ENCODE results near the gene DMXL2.

The DMXL2 gene

DNA sequence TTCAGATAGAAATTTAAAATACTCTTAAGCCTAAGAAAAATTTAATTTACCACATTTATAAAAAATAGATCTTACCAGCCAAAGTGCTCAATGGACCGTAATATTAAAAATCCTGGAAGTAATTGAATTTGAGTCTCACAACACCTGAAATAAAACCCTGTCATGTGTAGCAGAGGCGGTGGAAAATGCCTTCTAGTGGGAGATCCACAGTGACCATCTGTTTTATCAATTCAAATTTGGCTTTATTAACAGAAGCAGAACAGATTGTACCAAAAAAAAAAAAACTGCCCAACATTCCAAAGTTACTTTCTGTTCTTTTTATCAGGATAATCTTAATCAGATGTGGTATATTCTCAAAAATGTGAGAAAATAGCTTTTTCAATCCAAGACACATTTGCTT lies 71.7 kb downstream of the DMXL2 start:
- Histone ChIP-seq H2AFZ (ENCODE audit: low read depth, low read length) (no peak overlapping the region), H3K9ac (ENCODE audit: low read length) (no peak overlapping the region), H3K23ac (ENCODE audit: low read length in 2 of 2) (no peak overlapping the region), H2BK5ac (ENCODE audit: low read depth, low read length, poor library complexity, severe bottlenecking) (no peak overlapping the region), H3K4me2 (ENCODE audit: low read length, poor library complexity, severe bottlenecking) (no peak overlapping the region), H4K8ac (ENCODE audit: low read length) (no peak overlapping the region), H2AK5ac (ENCODE audit: low read length, severe bottlenecking) (no peak overlapping the region), H2BK12ac (ENCODE audit: low read length in 2 of 2) (no peak overlapping the region), H3K4me1 (ENCODE audit: control insufficient read depth, insufficient read depth, low read depth, low read length) (peaks cover 1% of the 10 kb centered on the region), H2BK120ac (ENCODE audit: low read depth, low read length) (no peak overlapping the region), H4K91ac (ENCODE audit: low read length) (no peak overlapping the region), H3K4me3 (ENCODE audit: insufficient read depth in 1 of 2, low read depth in 1 of 2, low read length in 2 of 2) (no peak overlapping the region), H3K14ac (ENCODE audit: low read length in 2 of 2) (no peak overlapping the region), H2BK15ac (ENCODE audit: low read depth, poor library complexity, severe bottlenecking) (no peak overlapping the region), H3K27me3 (ENCODE audit: control insufficient read depth in 1 of 2, insufficient read depth in 1 of 2, low read length in 2 of 2) (no peaks in the 10 kb centered on the region), H3K79me1 (replicated peaks; ENCODE audit: low read length, poor library complexity, severe bottlenecking) (no peaks in the 10 kb centered on the region), H3K9me3 (ENCODE audit: control insufficient read depth, low read length) (no peaks in the 10 kb centered on the region), H3K18ac (ENCODE audit: low read depth in 1 of 2, low read length in 2 of 2) (no peak overlapping the region), H3K36me3 (ENCODE audit: control insufficient read depth in 1 of 2, insufficient read depth in 2 of 2, low read depth in 1 of 2, low read length in 2 of 2) (no peaks in the 10 kb centered on the region), H3K4ac (ENCODE audit: low read depth in 1 of 2, low read length in 2 of 2) (no peak overlapping the region), H3K27ac (ENCODE audit: low read length, poor library complexity, severe bottlenecking) (no peak overlapping the region)
- DNase-seq: no peak
- 100% methylated on average over 1 of the region's 2 CpGs for WGBS

DNA sequence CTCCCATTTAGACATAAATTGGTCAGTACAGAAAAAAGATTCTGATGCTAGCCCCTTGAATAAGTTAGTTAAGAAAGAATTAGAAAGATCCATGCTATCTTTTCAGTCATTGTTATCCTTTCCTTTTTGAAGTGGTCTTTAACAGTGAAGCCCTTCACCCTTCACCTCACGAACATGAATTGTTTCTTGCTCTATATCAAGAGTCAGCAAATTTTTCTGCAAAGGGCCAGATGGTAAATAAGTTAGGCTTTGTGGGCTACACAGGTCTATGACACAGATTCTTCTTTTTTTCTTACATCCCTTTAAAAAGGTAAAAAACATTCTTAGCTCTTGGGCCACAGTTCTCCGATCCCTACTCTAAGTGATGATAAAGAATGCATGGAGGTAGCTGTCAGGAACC lies 74.9 kb downstream of the DMXL2 start:
- Histone ChIP-seq H2BK15ac (ENCODE audit: low read depth, poor library complexity, severe bottlenecking) (no peak overlapping the region), H2BK120ac (ENCODE audit: low read depth, low read length) (no peak overlapping the region), H2BK12ac (ENCODE audit: low read length in 2 of 2) (no peak overlapping the region), H3K9me3 (ENCODE audit: control insufficient read depth, low read length) (no peaks in the 10 kb centered on the region), H2BK5ac (ENCODE audit: low read depth, low read length, poor library complexity, severe bottlenecking) (no peak overlapping the region), H3K27me3 (ENCODE audit: control insufficient read depth in 1 of 2, insufficient read depth in 1 of 2, low read length in 2 of 2) (no peaks in the 10 kb centered on the region), H3K18ac (ENCODE audit: low read depth in 1 of 2, low read length in 2 of 2) (no peak overlapping the region), H3K4me2 (ENCODE audit: low read length, poor library complexity, severe bottlenecking) (no peak overlapping the region), H3K9ac (ENCODE audit: low read length) (no peak overlapping the region), H3K36me3 (ENCODE audit: control insufficient read depth in 1 of 2, insufficient read depth in 2 of 2, low read depth in 1 of 2, low read length in 2 of 2) (peaks cover 0 to 10% of the 10 kb centered on the region in 2 experiments), H3K4me3 (ENCODE audit: insufficient read depth in 1 of 2, low read depth in 1 of 2, low read length in 2 of 2) (no peak overlapping the region), H3K27ac (ENCODE audit: low read length, poor library complexity, severe bottlenecking) (no peak overlapping the region), H3K14ac (ENCODE audit: low read length in 2 of 2) (no peak overlapping the region), H3K23ac (ENCODE audit: low read length in 2 of 2) (no peak overlapping the region), H3K4me1 (ENCODE audit: control insufficient read depth, insufficient read depth, low read depth, low read length) (no peaks in the 10 kb centered on the region), H2AK5ac (ENCODE audit: low read length, severe bottlenecking) (no peak overlapping the region), H2AFZ (ENCODE audit: low read depth, low read length) (no peak overlapping the region), H3K79me1 (replicated peaks; ENCODE audit: low read length, poor library complexity, severe bottlenecking) (no peaks in the 10 kb centered on the region), H4K8ac (ENCODE audit: low read length) (no peak overlapping the region), H3K4ac (ENCODE audit: low read depth in 1 of 2, low read length in 2 of 2) (no peak overlapping the region), H4K91ac (ENCODE audit: low read length) (no peak overlapping the region)
- no peak for DNase-seq
- WGBS: no CpG with 5 or more reads among the region's 2 CpGs

DNA sequence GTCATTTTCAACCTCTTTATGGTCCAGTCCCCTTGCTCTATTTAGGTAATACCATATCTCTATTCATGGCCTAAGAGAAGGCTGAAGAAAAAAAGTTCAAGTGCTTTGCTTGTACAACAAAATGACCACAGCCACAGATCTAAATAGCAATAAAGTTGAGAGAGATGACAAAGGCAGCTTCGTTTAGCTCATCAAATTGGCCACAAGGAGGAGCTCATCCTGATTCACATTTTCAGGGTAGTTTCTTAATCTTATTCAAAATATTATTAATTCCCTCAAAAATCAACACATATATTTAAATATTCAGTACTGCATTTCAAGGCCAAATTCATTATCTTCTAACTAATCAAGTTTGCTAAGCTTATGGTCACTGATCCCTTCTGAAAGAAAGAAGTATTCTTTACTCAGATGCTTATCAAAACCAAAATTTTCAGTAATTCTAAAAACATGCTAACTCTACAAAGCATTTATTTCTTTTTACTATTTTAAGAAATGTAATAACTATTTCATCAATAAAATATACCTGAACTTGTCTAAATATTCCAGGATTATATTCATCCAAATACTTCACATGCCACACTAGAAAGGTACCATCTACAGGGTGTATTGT lies 85.5 kb downstream of the DMXL2 start:
- WGBS: 17% methylated on average over 1 of the region's 1 CpG

DNA sequence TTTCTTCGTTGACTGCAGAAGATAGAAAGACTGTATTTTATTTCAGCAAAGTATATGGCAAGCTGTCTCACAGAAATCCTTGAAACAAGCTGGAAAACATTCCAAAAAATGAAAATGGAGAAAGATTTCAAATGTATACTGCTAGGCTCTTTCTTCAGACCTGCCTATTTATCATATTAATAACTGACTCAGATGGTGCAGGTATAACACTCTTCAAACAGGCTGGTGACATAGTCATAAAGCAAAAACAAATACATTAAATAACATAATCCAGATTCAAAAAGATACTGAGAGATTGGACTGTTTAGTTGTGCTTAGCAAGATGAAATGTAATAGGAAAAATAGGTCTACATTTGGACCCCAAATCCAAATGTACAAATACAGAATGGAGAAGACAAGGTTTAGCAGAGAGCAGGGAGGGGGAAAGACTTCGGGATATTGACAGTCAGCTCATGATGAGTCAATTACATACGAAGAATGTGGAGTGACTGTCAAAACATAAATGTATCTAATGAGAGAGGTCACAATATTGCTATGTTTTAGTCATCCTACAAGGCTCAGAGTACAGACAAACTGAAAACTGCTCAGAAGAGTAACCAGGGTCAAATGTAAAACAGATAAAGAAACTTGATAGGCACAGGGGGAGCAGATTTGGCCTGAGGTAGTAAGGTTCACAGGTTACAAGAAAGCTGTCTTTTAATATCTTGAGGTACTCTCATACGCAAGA lies 88.7 kb downstream of the DMXL2 start:
- H3K4me3 ChIP-seq (ENCODE audit: insufficient read depth in 1 of 2, low read depth in 1 of 2, low read length in 2 of 2): no peak overlapping the region
- peaks cover 0 to 26% of the 10 kb centered on the region in 2 experiments for H3K36me3 ChIP-seq (ENCODE audit: control insufficient read depth in 1 of 2, insufficient read depth in 2 of 2, low read depth in 1 of 2, low read length in 2 of 2)
- H3K4me1 ChIP-seq (ENCODE audit: control insufficient read depth, insufficient read depth, low read depth, low read length): no peaks in the 10 kb centered on the region
- no peak overlapping the region for H2BK12ac ChIP-seq (ENCODE audit: low read length in 2 of 2)
- H3K27me3 ChIP-seq (ENCODE audit: control insufficient read depth in 1 of 2, insufficient read depth in 1 of 2, low read length in 2 of 2): no peaks in the 10 kb centered on the region
- H2BK15ac ChIP-seq (ENCODE audit: low read depth, poor library complexity, severe bottlenecking): no peak overlapping the region
- H3K9me3 ChIP-seq (ENCODE audit: control insufficient read depth, low read length): peaks cover 10% of the 10 kb centered on the region
- no peak overlapping the region for H3K27ac ChIP-seq (ENCODE audit: low read length, poor library complexity, severe bottlenecking)
- H2BK5ac ChIP-seq (ENCODE audit: low read depth, low read length, poor library complexity, severe bottlenecking): no peak overlapping the region
- H3K4me2 ChIP-seq (ENCODE audit: low read length, poor library complexity, severe bottlenecking): no peak overlapping the region
- H2AFZ ChIP-seq (ENCODE audit: low read depth, low read length): no peak overlapping the region
- H3K9ac ChIP-seq (ENCODE audit: low read length): no peak overlapping the region
- WGBS: 96% methylated on average over 4 of the region's 4 CpGs
- no peak overlapping the region for H3K18ac ChIP-seq (ENCODE audit: low read depth in 1 of 2, low read length in 2 of 2)
- no peak overlapping the region for H2AK5ac ChIP-seq (ENCODE audit: low read length, severe bottlenecking)
- H3K23ac ChIP-seq (ENCODE audit: low read length in 2 of 2): no peak overlapping the region
- H3K79me1 ChIP-seq (replicated peaks; ENCODE audit: low read length, poor library complexity, severe bottlenecking): peaks cover 2% of the 10 kb centered on the region
- H4K91ac ChIP-seq (ENCODE audit: low read length): no peak overlapping the region
- no peak for DNase-seq
- no peak overlapping the region for H4K8ac ChIP-seq (ENCODE audit: low read length)
- H3K14ac ChIP-seq (ENCODE audit: low read length in 2 of 2): no peak overlapping the region
- H2BK120ac ChIP-seq (ENCODE audit: low read depth, low read length): no peak overlapping the region
- no peak overlapping the region for H3K4ac ChIP-seq (ENCODE audit: low read depth in 1 of 2, low read length in 2 of 2)

More for the DNA sequence above, 85.5 kb downstream of the DMXL2 start:
- H4K8ac ChIP-seq (ENCODE audit: low read length): no peak overlapping the region
- no peaks in the 10 kb centered on the region for H3K27me3 ChIP-seq (ENCODE audit: control insufficient read depth in 1 of 2, insufficient read depth in 1 of 2, low read length in 2 of 2)
- no peaks in the 10 kb centered on the region for H3K9me3 ChIP-seq (ENCODE audit: control insufficient read depth, low read length)
- H3K23ac ChIP-seq (ENCODE audit: low read length in 2 of 2): no peak overlapping the region
- no peak overlapping the region for H3K9ac ChIP-seq (ENCODE audit: low read length)
- no peaks in the 10 kb centered on the region for H3K79me1 ChIP-seq (replicated peaks; ENCODE audit: low read length, poor library complexity, severe bottlenecking)
- H2BK12ac ChIP-seq (ENCODE audit: low read length in 2 of 2): no peak overlapping the region
- H3K36me3 ChIP-seq (ENCODE audit: control insufficient read depth in 1 of 2, insufficient read depth in 2 of 2, low read depth in 1 of 2, low read length in 2 of 2): peaks cover 0 to 15% of the 10 kb centered on the region in 2 experiments
- peak; percentile 58 for DNase-seq
- no peak overlapping the region for H2AFZ ChIP-seq (ENCODE audit: low read depth, low read length)
- H3K14ac ChIP-seq (ENCODE audit: low read length in 2 of 2): no peak overlapping the region
- no peak overlapping the region for H2BK15ac ChIP-seq (ENCODE audit: low read depth, poor library complexity, severe bottlenecking)
- no peak overlapping the region for H3K27ac ChIP-seq (ENCODE audit: low read length, poor library complexity, severe bottlenecking)
- no peak overlapping the region for H3K18ac ChIP-seq (ENCODE audit: low read depth in 1 of 2, low read length in 2 of 2)
- no peak overlapping the region for H2BK120ac ChIP-seq (ENCODE audit: low read depth, low read length)
- H3K4me1 ChIP-seq (ENCODE audit: control insufficient read depth, insufficient read depth, low read depth, low read length): no peaks in the 10 kb centered on the region
- no peak overlapping the region for H2BK5ac ChIP-seq (ENCODE audit: low read depth, low read length, poor library complexity, severe bottlenecking)
- H3K4me2 ChIP-seq (ENCODE audit: low read length, poor library complexity, severe bottlenecking): no peak overlapping the region
- H4K91ac ChIP-seq (ENCODE audit: low read length): no peak overlapping the region
- no peak overlapping the region for H3K4me3 ChIP-seq (ENCODE audit: insufficient read depth in 1 of 2, low read depth in 1 of 2, low read length in 2 of 2)
- no peak overlapping the region for H3K4ac ChIP-seq (ENCODE audit: low read depth in 1 of 2, low read length in 2 of 2)
- no peak overlapping the region for H2AK5ac ChIP-seq (ENCODE audit: low read length, severe bottlenecking)
